T1000 (cell line): Measurements from ENCODE around the gene GDPD4.

Experiments
- DNase-seq: peaks from one replicate; lab custom pipeline; 2025; ENCODE audit warnings: mixed read lengths; lab: John Stamatoyannopoulos, UW

The GDPD4 gene

GRCh38 chr11:77294040-77294439 lies 7.4 kb downstream of the GDPD4 start:
- no peak for DNase-seq

- DNase-seq: no peak
Observed at GRCh38 chr11:77289737-77290136, 11.7 kb downstream of the GDPD4 start.

GRCh38 chr11:77287615-77288273 lies 13.7 kb downstream of the GDPD4 start:
- no peak for DNase-seq

GRCh38 chr11:77287136-77287535 lies 14.3 kb downstream of the GDPD4 start:
- DNase-seq: no peak

GRCh38 chr11:77284476-77285468 lies 16.7 kb downstream of the GDPD4 start:
- no peak for DNase-seq

- DNase-seq: no peak
Observed at GRCh38 chr11:77283101-77283500, 18.4 kb downstream of the GDPD4 start.

GRCh38 chr11:77278595-77279506 lies 22.6 kb downstream of the GDPD4 start:
- no peak for DNase-seq

- DNase-seq: no peak
Observed at GRCh38 chr11:77276271-77276670, 25.2 kb downstream of the GDPD4 start.

- no peak for DNase-seq
Observed at GRCh38 chr11:77270921-77271320, 30.6 kb downstream of the GDPD4 start.

GRCh38 chr11:77269484-77270123 lies 31.9 kb downstream of the GDPD4 start:
- DNase-seq: no peak

GRCh38 chr11:77267962-77268361 lies 33.5 kb downstream of the GDPD4 start:
- no peak for DNase-seq

- no peak for DNase-seq
Observed at GRCh38 chr11:77266766-77267165, 34.7 kb downstream of the GDPD4 start.

GRCh38 chr11:77262803-77263202 lies 38.7 kb downstream of the GDPD4 start:
- DNase-seq: no peak

- no peak for DNase-seq
Observed at GRCh38 chr11:77259641-77260040, 41.8 kb downstream of the GDPD4 start.

- no peak for DNase-seq
Observed at GRCh38 chr11:77253690-77254089, 47.8 kb downstream of the GDPD4 start.

- DNase-seq: no peak
Observed at GRCh38 chr11:77252555-77253270, 48.8 kb downstream of the GDPD4 start.

GRCh38 chr11:77250881-77251640 lies 50.4 kb downstream of the GDPD4 start:
- DNase-seq: no peak

- DNase-seq: no peak
Observed at GRCh38 chr11:77249427-77249826, 52.1 kb downstream of the GDPD4 start.

- peak; percentile 2 for DNase-seq
Observed at GRCh38 chr11:77244277-77245027, 57.0 kb downstream of the GDPD4 start.
